ENCODE results near the gene GNAS-AS1. TPM values are rescaled to one million over a fixed set of nuclear protein-coding genes. Genes with fewer than 3 reads are reported as not detected.

The GNAS-AS1 gene
- polyA plus RNA-seq, 12 donors = 1.2 to 4.0 (median 2.2) TPM; not detected in 2

- DNase-seq = peak; percentile 97
Observed at GRCh38 chr20:58783511-58784011, 67.1 kb downstream of the GNAS-AS1 start.

DNA sequence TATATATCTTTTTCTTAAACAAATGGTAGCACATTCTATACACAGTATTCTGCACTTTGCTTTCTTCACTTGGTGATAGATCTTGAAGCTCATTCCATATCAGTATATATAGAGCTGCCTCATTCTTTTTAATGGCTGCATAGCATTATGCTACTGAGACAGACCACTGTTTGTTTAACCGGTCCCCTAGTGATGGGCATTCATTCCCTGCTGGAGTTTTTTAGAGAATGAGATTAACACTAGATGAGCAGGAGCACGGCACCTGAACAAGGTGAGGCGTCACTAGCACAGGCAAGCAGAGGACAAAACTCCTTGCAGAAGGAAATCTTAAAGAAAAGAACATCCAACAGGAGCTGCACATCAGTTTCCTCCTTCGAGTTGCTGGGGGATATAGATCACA lies 69.6 kb downstream of the GNAS-AS1 start:
- no peak for DNase-seq

DNA sequence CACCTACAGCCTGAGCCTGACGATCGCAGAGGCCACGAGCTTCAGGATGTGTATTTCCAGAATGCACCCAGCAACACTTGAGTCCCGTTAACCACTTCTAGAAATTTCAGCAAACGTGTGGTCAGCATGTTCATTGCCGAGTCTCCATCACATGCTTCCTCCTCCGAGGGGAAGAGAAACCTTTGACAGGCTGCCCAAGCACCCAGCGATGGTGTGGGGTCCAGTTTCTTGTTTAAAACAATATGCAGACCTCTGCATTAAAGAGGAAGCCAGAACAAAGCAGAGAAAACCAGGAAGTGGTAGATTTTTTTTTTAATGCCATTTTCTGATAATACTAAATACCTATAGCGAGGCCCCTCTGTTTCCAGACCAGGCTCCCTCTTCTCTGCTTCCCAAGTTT lies 71.9 kb downstream of the GNAS-AS1 start:
- no peak for DNase-seq

DNA sequence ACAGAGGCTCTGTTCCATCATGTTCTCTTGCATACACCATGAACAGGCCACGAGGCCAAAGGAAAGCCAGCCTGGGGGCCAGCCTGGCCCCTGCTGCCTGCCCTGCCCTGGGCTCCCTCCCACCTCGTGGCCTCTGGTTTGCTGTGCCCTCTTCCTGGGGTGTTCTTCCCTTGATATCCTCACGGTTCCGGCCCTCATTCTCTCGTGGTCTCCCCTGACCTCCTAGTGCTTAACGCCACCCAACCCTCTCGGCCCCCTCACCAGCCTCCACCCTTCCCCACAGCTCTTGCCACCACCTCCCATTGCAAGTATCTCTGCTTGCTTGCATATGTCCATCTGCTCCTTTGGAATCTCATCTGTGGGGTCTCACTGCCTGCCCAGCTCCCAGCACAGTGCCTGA lies 73.0 kb downstream of the GNAS-AS1 start:
- no peak for DNase-seq

DNA sequence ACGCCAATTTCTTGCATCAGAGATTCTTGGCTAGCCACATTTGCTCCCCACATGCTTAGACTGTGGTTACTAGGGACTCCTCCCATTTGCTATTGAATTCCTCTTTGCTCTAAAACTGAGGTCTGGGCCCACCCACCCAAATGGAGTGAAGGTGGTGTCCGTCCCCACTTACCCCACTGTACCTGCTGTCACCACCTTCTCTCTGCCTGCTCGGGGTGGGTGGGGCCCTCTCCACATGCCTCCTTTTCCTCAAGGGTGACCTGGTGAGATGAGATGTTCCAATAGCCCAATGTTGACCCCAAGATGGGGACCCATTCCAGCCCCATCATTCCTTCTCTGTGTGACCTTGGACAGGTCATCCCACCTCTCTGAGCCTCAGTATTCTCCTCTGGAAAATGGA lies 74.6 kb downstream of the GNAS-AS1 start:
- no peak for DNase-seq

DNA sequence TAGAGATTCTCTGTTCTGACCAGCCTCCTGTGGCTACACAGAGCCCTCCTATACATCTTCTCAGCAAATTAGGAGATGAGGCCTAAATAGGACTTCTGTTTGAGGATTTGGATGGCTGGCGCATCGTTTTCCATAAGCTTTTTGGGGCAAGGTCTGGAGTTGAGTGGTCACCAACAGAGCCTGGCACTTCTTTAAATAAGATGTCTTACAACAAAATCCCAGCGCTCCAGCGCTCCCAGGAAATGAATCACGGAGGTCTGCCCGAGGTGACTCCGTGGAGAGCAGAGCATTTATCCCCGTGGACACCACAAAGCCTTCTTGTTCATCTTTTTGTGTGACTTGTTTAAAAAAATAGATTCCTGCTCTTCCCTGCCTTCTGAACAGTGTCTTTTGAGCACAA lies 75.3 kb downstream of the GNAS-AS1 start:
- no peak for DNase-seq

DNA sequence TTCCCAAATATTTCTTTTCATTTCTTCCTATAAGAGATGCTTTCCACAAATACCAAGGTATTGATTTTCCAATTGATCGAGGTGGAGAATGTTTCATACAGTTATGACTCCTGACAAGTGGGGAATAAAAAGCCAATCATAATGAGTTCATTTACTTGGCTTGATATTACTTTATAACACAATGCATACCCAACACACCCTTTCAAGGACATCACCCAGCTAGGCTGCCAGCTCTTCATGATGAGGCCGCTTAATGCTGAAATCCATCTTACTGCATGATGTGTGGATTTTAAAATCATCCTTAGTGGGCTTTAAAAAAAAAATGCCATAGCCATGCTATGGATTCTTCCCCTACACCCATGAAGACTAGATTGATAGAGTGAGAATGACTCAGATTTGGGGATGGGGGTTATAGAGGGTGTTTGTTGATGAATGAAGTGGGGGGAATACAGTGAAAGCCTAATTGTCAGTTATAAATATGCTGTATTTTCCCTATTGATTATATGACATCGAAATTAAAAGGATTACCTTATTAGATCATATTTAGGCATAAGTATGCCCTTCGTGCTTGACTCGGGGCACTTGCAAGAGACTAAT lies 75.9 kb downstream of the GNAS-AS1 start:
- no peak for DNase-seq

- no peak for DNase-seq
Observed at GRCh38 chr20:58774214-58774613, 76.5 kb downstream of the GNAS-AS1 start.

- DNase-seq = no peak
Observed at GRCh38 chr20:58772786-58773185, 77.9 kb downstream of the GNAS-AS1 start.

Other genes starting within 250 kb of the GNAS-AS1 start
- gene STX16, start 199.6 kb downstream of the GNAS-AS1 start, polyA plus RNA-seq (ENCODE audit: insufficient read length in 12 of 12) = 10 to 100 TPM in 11 of 12 donors, not detected in 1; 40.5 to 88.0 (median 66.6) TPM
- gene NPEPL1, start 158.1 kb downstream of the GNAS-AS1 start, polyA plus RNA-seq (ENCODE audit: insufficient read length in 12 of 12) = 10 to 100 TPM in 11 of 12 donors, not detected in 1; 29.9 to 52.4 (median 38.1) TPM
- gene GNAS, start 1.8 kb upstream of the GNAS-AS1 start, polyA plus RNA-seq (ENCODE audit: insufficient read length in 12 of 12) = 1,000 to 10,000 TPM; 1,830 to 3,969 (median 3,341) TPM
- gene NELFCD, start 130.4 kb upstream of the GNAS-AS1 start, polyA plus RNA-seq (ENCODE audit: insufficient read length in 12 of 12) = 10 to 100 TPM in 11 of 12 donors, not detected in 1; 46.8 to 95.9 (median 59.8) TPM
- gene CTSZ, start 156.4 kb upstream of the GNAS-AS1 start, polyA plus RNA-seq (ENCODE audit: insufficient read length in 12 of 12) = 100 to 1,000 TPM in 1 of 12 donors, 10 to 100 TPM in 10, not detected in 1; 56.0 to 108 (median 65.1) TPM
- gene TUBB1, start 168.5 kb upstream of the GNAS-AS1 start, polyA plus RNA-seq (ENCODE audit: insufficient read length in 12 of 12) = 1 to 10 TPM in 2 of 12 donors, under 1 TPM in 8, not detected in 2; 0.20 to 1.1 (median 0.59) TPM
- gene ATP5F1E, start 181.4 kb upstream of the GNAS-AS1 start, polyA plus RNA-seq (ENCODE audit: insufficient read length in 12 of 12) = 100 to 1,000 TPM in 10 of 12 donors, 10 to 100 TPM in 1, not detected in 1; 54.1 to 215 (median 171) TPM
- gene PRELID3B, start 191.9 kb upstream of the GNAS-AS1 start, polyA plus RNA-seq (ENCODE audit: insufficient read length in 12 of 12) = 1,000 to 10,000 TPM in 1 of 12 donors, 10 to 100 TPM in 11; 41.2 to 1,582 (median 52.9) TPM